Epidermal melanocyte (primary cell): Measurements from ENCODE around the gene RRP8.

Experiments
- DNase-seq: peaks from one replicate; pipeline ENCODE4 v3.0.0; 2011; ENCODE audit warnings: low spot score; ENCODE audit not compliant: insufficient read length

RRP8 gene

DNA sequence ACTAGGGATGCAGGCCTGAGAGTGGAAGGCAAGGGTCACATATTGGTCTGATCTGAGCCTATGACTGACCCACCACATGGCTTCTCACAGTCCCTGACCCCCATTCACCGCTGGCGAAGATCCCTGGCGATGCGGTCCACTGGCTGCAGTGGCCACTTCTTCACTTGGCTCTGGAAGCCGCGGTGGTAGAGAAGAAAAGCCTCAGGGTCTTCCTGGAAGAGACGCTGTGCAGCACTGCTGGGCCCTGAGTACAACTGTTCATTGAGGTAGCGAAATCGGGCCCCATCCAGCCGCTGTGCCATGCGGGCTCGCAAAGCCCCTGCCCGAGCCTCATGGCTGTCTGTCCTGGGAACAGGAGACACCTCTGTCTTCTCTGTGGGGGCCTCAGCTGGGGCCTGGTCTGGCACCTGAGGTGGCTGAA is 2.4 kb downstream of the RRP8 start:
- no peak for DNase-seq

GRCh38 chr11:6599881-6600390 is 3.5 kb downstream of the RRP8 start:
- DNase-seq: no peak

DNA sequence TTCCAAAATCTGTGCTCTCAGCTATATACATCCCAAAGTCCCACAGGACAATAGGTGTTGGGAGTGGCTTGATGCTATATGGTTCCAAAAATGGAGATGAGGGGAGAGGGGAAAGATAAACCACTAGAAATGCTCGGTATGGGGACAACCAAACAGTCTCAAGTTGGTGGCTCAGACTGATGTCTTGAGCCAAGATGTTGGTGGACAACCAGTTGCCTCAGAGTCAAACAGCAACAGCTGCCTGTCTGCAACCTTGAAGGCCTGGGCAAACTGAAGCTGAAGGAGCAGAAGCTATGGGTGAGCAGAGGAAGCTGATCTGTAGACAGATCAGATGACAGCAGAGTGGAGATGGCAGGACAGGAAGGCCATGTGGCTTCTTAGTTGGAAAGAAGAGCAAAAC is 4.0 kb downstream of the RRP8 start:
- no peak for DNase-seq

- no peak for DNase-seq
Measured at GRCh38 chr11:6598555-6598954, 4.9 kb downstream of the RRP8 start.

DNA sequence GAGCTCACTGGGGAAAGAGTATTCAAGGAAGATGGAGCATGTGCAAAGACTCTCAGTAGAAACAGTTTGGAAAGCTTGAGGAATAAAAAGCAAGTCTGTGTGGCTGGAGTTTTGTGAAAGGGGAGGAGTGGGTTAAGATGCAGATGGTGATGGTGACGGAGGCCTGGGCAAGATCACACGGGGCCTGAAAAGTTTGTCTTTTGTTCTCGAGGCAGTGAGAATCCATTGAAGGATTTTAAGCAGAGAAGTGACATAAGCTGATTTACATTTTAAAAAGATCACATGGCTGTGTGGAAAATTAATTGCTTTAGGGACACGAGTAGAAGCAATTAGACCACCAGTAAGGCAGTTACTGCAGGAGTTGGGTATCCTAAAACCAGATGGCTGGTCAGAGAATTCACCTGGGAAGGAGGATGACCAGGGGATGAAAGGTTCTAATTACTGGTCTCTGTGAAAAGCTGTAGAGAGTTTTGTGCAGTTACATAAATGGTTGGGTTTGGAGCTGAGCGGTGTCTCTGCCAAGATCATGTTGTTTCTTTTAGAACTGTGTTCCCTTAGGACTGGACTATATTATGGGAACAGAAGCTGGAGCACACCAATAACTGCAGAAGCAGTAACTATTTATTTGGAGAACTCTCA is 7.1 kb downstream of the RRP8 start:
- DNase-seq: no peak

DNA sequence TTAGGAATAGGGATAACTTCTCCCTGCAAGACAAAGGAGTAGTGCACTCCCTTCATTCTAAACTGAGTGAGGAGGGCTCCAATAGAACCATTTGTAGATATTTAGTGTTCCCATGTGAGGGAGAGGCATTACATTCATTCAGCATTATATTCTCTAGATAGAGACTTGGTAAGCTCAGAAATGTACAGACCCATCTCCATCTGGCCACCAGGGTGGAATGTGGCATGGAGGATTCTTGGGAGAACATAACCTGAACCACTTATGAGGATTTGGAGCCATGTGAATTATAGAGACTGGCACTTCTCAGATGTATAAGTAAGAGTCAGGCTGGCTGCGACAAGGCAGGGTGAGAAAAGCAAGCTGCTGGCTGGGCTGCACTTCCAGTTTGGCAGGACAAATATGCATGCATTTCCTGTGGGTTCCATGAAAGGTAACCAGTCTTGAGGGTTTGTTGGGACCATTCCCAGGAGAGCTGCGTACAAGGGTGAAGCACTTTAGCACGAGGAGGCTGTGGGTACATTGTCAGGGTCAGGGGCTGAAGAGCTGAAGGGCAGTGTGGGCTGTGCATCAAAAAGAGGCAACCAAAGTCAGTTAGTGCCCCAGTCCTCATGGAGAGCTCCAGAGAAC is 9.2 kb downstream of the RRP8 start:
- DNase-seq: no peak

GRCh38 chr11:6588018-6588417 is 15.4 kb downstream of the RRP8 start:
- no peak for DNase-seq

DNA sequence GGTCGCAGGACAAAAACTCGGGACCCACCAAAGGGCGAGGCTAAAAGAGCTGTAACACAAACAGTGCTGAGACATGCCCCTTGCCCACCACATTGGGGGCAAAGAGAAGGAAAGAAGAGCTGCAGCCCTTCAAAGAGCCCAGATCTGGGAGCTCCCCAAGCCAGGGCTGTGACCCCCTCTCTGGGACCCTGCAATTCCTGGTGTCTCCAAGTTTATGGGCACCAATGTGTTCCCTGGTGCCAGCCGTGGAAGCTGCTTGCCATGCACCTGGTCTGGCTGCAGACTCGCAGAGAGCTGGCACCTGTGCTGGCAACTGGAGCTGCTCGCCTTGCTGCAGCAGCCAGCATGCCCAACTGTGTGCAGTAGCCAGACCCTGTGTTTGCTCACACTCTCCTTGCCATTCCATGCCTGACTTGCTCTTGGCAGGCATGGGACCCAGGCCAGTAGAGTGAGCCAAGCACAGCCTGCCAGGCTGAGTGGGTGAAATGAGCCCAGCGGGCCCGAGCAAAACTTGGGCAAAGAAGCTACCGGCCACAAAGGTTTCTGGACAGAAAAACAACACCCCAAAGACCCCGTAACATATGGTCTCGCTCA is 16.0 kb downstream of the RRP8 start:
- DNase-seq: no peak

DNA sequence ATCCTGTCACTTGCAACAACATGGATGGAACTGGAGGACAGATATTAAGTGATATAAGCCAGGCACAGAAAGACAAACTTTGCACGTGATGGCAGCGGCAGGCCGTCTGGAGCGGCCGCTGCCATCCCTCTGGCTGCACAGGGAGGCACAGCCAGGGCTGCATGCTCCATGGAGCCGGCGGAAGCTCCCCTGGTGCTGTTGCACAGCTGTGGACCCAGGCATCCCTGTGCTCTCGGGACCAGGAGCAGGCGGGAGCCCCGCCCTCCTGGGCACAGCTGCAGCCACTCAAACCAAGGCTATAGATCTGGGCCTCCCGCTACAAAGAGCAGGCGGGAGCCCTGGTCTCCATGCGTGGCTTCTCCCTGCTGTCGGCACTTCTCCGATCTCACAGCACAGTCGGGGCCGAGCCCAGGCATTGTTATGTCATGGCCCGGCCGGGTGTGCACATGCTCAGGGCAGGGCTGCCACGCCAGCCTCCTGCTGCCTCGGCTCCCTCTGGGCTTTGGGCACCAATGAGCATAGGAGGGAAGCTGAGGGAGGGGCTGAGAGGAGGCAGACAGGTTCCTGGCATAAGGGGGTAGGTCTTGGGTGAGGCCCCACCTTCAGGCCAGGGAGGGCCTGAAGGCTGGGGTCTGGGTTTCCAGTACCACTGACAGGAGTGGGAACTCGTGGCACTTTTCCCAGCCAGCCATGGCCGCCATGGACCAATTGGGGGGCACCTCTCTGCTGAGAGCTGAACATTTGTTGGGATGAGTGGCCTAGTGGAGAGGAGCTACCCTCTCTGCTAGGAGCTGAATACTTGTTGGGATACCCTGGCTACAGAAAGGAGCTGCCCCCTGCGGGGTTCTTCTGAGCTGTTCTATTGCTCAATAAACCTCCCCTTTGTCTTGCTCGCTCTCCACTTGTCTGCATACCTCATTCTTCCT is 16.7 kb downstream of the RRP8 start:
- no peak for DNase-seq

DNA sequence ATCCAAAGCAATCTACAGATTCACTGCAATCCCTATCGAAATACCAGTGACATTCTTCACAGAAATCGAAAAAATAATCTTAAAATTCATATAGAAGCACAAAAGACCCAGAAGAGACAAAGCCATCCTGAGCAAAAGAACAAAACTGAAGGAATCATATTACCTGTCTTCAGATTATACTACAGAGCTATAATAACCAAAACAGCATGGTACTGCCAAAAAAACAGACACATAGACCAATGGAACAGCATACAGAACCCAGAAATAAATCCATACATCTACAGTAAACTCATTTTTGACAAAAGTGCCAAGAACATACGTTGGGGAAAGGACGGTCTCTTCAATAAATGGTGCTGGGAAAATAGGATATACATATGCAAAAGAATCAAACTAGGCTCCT is 18.9 kb downstream of the RRP8 start:
- no peak for DNase-seq

DNA sequence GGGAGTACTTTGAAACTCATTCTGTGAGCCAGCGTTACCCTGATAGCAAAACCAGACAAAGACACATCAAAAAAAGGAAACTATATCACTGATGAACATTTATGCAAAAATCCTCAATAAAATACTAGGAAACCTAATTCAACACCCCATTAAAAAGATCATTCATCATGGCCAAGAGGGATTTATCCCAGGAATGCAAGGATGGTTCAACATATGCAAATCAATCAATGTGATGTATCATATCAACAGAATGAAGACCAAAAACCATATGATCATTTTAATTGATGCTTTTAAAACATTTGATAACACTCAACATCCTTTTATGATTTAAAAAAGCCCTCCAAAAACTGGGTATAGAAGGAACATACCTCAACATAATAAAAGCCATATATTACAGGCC is 19.8 kb downstream of the RRP8 start:
- DNase-seq: no peak

DNA sequence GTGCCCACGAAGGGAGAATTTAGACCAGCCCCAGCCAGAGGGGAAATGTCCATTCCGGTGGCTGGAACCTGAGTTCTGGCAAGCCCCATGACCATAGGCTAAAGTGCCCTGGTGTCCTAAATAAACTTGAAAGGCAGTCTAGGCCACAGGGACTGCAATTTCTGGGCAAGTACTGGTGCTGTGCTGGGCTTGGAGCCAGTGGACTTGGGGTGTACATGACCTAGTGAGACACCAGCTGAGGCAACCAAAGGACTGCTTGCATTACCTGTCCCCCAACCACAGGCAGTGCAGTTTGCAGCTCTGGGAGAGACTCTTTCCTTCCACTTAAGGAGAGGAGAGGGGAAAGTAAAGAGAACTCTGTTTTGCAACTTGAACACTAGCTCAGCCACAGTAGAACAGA is 23.7 kb downstream of the RRP8 start:
- no peak for DNase-seq

- no peak for DNase-seq
Measured at GRCh38 chr11:6578134-6578533, 25.3 kb downstream of the RRP8 start.

DNA sequence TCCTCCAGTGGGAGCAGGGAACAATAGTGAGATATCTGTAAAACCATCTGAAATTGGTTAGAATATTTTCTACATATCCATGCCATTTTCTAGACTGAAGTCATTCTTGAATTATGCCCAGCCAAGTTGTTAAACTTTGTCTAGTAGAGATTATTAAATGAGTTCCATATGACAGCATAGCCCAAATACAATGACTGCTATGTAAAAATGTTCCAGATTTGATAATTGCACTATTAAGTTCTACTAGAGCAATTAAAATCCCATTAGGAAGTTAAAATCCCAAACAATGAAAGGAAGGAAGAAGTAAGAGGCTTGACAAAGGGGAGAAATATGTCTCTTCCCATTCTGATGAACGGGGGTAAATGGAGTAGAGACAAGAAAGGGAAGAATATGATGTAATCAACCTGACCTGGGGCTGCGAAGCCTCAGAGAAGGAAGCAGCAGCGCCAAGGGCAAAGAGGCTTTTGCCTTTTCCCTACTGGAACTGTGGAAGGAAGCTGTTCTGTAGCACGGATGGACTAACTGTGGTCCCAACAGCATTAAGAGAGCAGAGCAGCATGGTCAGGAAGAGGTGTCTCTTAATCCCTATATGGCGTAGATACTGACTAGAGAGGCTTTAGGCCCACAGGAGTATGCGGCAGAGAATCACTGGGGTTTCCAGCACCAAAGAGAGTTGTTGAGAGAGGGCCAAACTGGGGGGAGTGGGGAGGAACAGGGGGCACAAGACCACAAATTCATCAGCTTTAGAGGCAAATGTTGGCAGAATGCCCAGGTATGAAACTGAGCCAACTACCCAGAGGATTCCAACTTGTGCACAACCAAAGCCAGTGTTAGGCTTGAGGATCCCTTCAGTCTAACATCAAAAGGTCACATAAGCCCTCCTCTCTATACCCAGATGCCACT is 26.7 kb downstream of the RRP8 start:
- DNase-seq: peak; percentile 56

- DNase-seq: no peak
Measured at GRCh38 chr11:6574816-6575715, 28.4 kb downstream of the RRP8 start.

DNA sequence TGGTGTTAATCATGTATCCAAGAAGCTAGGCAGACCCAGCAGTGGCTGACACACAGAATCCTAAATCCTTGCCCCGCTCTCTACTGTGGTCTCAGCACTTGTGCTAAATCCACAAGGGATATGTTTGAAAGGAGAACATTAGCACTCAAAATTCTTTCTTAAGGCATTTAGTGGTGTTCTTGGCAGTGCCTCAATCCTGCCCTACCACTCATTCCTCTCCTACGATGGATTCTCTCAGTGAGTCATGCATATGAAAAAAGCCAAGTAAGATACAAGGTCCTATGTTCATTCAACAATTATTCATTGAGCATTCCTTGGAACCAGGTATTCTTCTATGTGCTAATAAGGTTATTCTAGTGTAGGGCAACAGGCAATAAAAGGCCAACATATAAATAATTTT is 31.2 kb downstream of the RRP8 start:
- peak; percentile 70 for DNase-seq

DNA sequence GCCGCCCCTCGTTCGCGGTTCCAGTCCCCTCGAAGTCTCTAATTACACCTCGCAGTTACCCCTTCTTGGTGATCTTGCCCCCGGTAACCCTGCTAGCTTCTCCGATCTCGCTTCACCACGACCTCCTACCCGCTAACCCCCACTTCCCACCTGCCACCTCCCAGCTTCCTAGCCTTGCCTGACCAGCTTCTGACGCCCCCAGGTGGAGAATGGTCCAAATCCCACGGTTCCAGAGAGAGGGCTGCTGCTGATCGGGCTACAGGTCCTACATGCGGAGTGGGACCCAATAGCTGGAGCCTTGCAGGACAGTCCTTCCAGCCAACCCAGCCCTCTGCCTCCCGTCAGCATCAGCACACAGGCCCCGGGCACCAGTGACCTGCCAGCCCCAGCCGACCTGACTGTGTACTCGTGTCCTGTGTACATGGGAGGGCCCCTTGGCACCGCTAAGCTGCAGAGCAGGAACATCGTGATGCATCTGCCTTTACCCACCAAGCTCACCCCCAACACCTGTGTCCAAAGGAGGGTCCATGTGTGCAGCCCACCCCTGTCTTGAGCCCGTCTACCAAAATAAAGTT is 31.9 kb downstream of the RRP8 start:
- no peak for DNase-seq

- no peak for DNase-seq
Measured at GRCh38 chr11:6570691-6571427, 32.6 kb downstream of the RRP8 start.

DNA sequence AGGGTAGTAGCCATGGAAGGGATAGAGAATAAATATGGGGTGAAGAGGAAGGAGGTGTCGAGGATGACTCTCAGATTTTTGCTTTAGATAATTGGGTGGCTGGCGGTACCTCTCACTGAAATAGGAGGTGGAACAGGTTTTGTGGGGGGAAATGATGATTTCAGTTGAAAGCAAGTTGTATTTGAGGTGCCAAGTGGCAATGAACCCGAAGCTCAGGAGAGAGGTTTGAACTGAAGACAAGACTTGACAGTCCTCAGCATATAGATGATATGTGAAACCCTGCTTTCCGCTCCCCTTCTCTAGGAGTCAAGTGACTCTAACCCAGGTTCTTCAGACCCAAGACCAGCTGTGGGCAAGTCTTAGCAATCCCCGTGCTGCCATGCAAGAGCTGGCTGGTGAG is 33.7 kb downstream of the RRP8 start:
- no peak for DNase-seq
